ENCODE data around the gene TOMT. TPM values are rescaled to one million over a fixed set of nuclear protein-coding genes. Genes with fewer than 3 reads are reported as not detected.
A peak's percentile ranks its signal among the peaks of the same experiment; 100 is the strongest.

Gene TOMT, protein sequence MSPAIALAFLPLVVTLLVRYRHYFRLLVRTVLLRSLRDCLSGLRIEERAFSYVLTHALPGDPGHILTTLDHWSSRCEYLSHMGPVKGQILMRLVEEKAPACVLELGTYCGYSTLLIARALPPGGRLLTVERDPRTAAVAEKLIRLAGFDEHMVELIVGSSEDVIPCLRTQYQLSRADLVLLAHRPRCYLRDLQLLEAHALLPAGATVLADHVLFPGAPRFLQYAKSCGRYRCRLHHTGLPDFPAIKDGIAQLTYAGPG
- not detected for total RNA-seq (2013)
- polyA plus RNA-seq (not detected), polyA minus RNA-seq (not detected in 2 replicates), total RNA-seq (0 reads per million in 11 experiments)

DNA sequence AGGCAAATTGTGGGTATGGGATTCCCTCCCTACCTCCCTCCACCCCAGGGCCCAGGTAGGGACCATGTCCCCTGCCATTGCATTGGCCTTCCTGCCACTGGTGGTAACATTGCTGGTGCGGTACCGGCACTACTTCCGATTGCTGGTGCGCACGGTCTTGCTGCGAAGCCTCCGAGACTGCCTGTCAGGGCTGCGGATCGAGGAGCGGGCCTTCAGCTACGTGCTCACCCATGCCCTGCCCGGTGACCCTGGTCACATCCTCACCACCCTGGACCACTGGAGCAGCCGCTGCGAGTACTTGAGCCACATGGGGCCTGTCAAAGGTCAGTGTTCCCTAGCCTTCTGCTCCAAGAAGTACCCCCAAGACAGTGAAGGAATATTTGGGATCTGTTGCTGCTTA, at the start of gene TOMT:
Gene TOMT (plus strand): TSS at position 37 of the 400 bp plus-strand sequence. CDS start 28 bp downstream, at position 65.
- intact Hi-C loops (cut with micrococcal nuclease) = loop anchor here in 1 of 2 donors (10.0 kb wide), 1 partner anchor 119 kb away; the partner anchor contains the start of gene INPPL1
- Mint-ChIP-seq H3K4me1 (peaks cover 27% of the 10 kb centered on the region), H3K27me3 (ENCODE audit: low read depth in 3 of 3) (no peaks in the 10 kb centered on the region)

DNA sequence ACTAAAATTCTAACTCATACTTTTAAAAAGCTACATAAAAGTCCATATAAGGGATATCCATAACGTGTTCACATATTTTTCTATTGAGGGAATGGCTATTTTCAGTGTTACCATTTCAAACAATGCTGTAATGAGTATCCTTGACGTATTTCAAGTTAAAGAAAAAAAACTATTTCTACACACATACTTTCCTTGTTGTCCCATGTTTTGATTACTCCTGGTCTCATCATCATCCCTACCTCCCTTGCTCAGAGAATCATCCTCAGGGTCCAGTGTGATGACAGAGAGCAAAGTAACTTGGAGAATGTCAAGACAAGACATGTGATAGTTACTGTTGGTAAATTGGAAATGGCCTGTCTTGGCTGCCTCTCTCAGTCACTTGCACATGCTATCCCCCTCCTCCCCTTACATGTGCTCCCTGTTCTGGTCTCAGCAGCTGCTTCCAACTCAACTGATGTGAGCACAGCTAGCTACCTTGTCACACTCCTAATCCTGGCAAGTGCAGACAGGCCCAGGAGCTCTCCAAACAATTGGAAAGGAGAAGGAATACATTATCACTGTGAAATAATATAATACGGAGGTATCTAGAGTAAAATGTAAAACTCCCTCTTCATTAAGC, 47.2 kb upstream of the TOMT start:
- Histone ChIP-seq H3K27me3 (ENCODE audit: control insufficient read depth in 2 of 2, insufficient read depth in 2 of 2, low read length in 2 of 2) (no peaks in the 10 kb centered on the region), H3K27ac (ENCODE audit: low read depth in 1 of 2, low read length in 2 of 2) (peak overlapping the region in 1 of 2 donors; percentile 57), H3K4me2 (replicated peaks; ENCODE audit: extremely low read depth, low read length, poor library complexity, severe bottlenecking) (no peak overlapping the region), H3K4me3 (replicated peaks in 1 of 3; ENCODE audit: low read depth in 2 of 3, low read length in 3 of 3) (no peak overlapping the region), H2AFZ (ENCODE audit: insufficient read depth, low read depth, low read length, poor library complexity, severe bottlenecking) (no peak overlapping the region), H4K20me1 (ENCODE audit: insufficient read depth, low read length) (peaks cover 4% of the 10 kb centered on the region), H3K9ac (ENCODE audit: insufficient read depth, low read length, poor library complexity, severe bottlenecking) (no peak overlapping the region), H3K4me1 (ENCODE audit: control insufficient read depth in 1 of 2, insufficient read depth in 2 of 2, low read length in 2 of 2) (peaks cover 9 to 10% of the 10 kb centered on the region in 2 donors), H3K9me3 (replicated peaks in 1 of 2; ENCODE audit: control insufficient read depth in 1 of 2, insufficient read depth in 1 of 2, low read length in 2 of 2) (no peaks in the 10 kb centered on the region), H3K36me3 (replicated peaks in 1 of 2; ENCODE audit: control insufficient read depth in 1 of 2, insufficient read depth in 2 of 2, low read length in 2 of 2) (peaks cover 23 to 71% of the 10 kb centered on the region in 2 donors), H3K79me2 (ENCODE audit: insufficient read depth, low read length) (peaks cover 97% of the 10 kb centered on the region)
- TF ChIP-seq, protein P1, sequence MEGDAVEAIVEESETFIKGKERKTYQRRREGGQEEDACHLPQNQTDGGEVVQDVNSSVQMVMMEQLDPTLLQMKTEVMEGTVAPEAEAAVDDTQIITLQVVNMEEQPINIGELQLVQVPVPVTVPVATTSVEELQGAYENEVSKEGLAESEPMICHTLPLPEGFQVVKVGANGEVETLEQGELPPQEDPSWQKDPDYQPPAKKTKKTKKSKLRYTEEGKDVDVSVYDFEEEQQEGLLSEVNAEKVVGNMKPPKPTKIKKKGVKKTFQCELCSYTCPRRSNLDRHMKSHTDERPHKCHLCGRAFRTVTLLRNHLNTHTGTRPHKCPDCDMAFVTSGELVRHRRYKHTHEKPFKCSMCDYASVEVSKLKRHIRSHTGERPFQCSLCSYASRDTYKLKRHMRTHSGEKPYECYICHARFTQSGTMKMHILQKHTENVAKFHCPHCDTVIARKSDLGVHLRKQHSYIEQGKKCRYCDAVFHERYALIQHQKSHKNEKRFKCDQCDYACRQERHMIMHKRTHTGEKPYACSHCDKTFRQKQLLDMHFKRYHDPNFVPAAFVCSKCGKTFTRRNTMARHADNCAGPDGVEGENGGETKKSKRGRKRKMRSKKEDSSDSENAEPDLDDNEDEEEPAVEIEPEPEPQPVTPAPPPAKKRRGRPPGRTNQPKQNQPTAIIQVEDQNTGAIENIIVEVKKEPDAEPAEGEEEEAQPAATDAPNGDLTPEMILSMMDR (IDR thresholded peaks at IDR 0.05) = no peak
- H3K36me3 Mint-ChIP-seq = peaks cover 34 to 73% of the 10 kb centered on the region in 2 donors
- no CpG with 5 or more reads among the region's 3 CpGs for WGBS (ENCODE audit: insufficient coverage)
- intact Hi-C loops (cut with micrococcal nuclease) = no loop called here
- H3K4me1 Mint-ChIP-seq = peaks cover 8% of the 10 kb centered on the region
- no peak for DNase-seq
- peak overlapping the region in 3 of 7 donors; percentile 16 to 65 (median 24) for H3K27ac Mint-ChIP-seq
- H3K4me3 Mint-ChIP-seq = no peak overlapping the region
- H3K27me3 Mint-ChIP-seq (ENCODE audit: low read depth in 3 of 3) = peaks cover 0 to 1% (median 0%) of the 10 kb centered on the region in 3 donors
- no peaks in the 10 kb centered on the region for H3K9me3 Mint-ChIP-seq

More for the DNA sequence above, at the start of gene TOMT:
- Histone ChIP-seq H3K4me2 (replicated peaks; ENCODE audit: extremely low read depth, low read length, poor library complexity, severe bottlenecking) (no peak within 1 kb of the TSS), H3K27ac (ENCODE audit: low read depth in 1 of 2, low read length in 2 of 2) (no peak within 1 kb of the TSS), H3K4me1 (ENCODE audit: control insufficient read depth in 1 of 2, insufficient read depth in 2 of 2, low read length in 2 of 2) (peaks cover 26 to 28% of the 10 kb centered on the region in 2 donors), H3K27me3 (ENCODE audit: control insufficient read depth in 2 of 2, insufficient read depth in 2 of 2, low read length in 2 of 2) (no peaks in the 10 kb centered on the region), H4K20me1 (ENCODE audit: insufficient read depth, low read length) (peaks cover 5% of the 10 kb centered on the region), H3K4me3 (replicated peaks in 1 of 3; ENCODE audit: low read depth in 2 of 3, low read length in 3 of 3) (no peak within 1 kb of the TSS), H2AFZ (ENCODE audit: insufficient read depth, low read depth, low read length, poor library complexity, severe bottlenecking) (no peak within 1 kb of the TSS), H3K79me2 (ENCODE audit: insufficient read depth, low read length) (peaks cover 23% of the 10 kb centered on the region), H3K36me3 (replicated peaks in 1 of 2; ENCODE audit: control insufficient read depth in 1 of 2, insufficient read depth in 2 of 2, low read length in 2 of 2) (peaks cover 30 to 60% of the 10 kb centered on the region in 2 donors), H3K9me3 (replicated peaks in 1 of 2; ENCODE audit: control insufficient read depth in 1 of 2, insufficient read depth in 1 of 2, low read length in 2 of 2) (no peaks in the 10 kb centered on the region), H3K9ac (ENCODE audit: insufficient read depth, low read length, poor library complexity, severe bottlenecking) (no peak within 1 kb of the TSS)
- Mint-ChIP-seq H3K9me3 (peaks cover 0 to 7% (median 0%) of the 10 kb centered on the region in 7 donors), H3K36me3 (peaks cover 50 to 79% of the 10 kb centered on the region in 2 donors), H3K4me3 (no peak within 1 kb of the TSS), H3K27ac (peak within 1 kb of the TSS in 4 of 7 donors; percentile 3 to 80 (median 44))
- 96% methylated on average over 4 of the region's 14 CpGs for WGBS (ENCODE audit: insufficient coverage)
- TF ChIP-seq, protein P1 (IDR thresholded peaks at IDR 0.05) = no peak
- DNase-seq = no peak
